Measurements from ENCODE around the gene RGS16. TPM values are rescaled to one million over a fixed set of nuclear protein-coding genes. Genes with fewer than 3 reads are reported as not detected.

Gene RGS16
- total and polyA plus RNA-seq, 7 donors: 0.72 to 22.5 (median 1.8) TPM

DNA sequence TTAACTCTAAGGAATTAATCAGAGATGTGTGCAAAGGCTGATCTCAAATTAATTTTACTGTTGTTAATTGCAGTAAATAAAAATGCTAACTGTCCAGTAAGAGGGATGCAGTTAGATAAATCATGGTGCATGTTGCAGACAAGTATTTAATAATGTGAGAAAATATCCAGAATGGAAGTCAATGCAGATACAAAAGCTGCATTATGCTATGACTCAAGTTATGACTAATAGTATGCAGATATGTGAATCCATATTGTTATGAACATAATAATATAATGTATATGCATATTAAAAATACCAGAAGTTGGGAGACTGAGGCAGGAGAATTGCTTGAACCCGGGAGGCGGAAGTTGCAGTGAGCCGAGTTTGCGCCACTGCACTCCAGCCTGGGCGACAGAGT is 36.6 kb downstream of the RGS16 start:
- no peaks in the 10 kb centered on the region for H3K9me3 ChIP-seq
- ATAC-seq (no peak), DNase-seq (no peak)
- H3K27me3 ChIP-seq (ENCODE audit: insufficient read depth in 3 of 3, low read length in 2 of 3): no peaks in the 10 kb centered on the region
- H3K4me1 ChIP-seq: no peaks in the 10 kb centered on the region
- H3K27ac ChIP-seq: no peak overlapping the region
- 93 to 97% (median 95%) methylated on average over 5 of the region's 5 CpGs for WGBS, 3 donors
- intact Hi-C loops (cut with DNase I): no loop called here
- TF ChIP-seq, protein P1, sequence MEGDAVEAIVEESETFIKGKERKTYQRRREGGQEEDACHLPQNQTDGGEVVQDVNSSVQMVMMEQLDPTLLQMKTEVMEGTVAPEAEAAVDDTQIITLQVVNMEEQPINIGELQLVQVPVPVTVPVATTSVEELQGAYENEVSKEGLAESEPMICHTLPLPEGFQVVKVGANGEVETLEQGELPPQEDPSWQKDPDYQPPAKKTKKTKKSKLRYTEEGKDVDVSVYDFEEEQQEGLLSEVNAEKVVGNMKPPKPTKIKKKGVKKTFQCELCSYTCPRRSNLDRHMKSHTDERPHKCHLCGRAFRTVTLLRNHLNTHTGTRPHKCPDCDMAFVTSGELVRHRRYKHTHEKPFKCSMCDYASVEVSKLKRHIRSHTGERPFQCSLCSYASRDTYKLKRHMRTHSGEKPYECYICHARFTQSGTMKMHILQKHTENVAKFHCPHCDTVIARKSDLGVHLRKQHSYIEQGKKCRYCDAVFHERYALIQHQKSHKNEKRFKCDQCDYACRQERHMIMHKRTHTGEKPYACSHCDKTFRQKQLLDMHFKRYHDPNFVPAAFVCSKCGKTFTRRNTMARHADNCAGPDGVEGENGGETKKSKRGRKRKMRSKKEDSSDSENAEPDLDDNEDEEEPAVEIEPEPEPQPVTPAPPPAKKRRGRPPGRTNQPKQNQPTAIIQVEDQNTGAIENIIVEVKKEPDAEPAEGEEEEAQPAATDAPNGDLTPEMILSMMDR (IDR thresholded peaks at IDR 0.05): no peak
- H3K36me3 ChIP-seq (ENCODE audit: insufficient read depth in 1 of 2, low read depth in 1 of 2): peaks cover 0 to 2% of the 10 kb centered on the region in 2 donors
- H3K4me3 ChIP-seq: no peak overlapping the region

DNA sequence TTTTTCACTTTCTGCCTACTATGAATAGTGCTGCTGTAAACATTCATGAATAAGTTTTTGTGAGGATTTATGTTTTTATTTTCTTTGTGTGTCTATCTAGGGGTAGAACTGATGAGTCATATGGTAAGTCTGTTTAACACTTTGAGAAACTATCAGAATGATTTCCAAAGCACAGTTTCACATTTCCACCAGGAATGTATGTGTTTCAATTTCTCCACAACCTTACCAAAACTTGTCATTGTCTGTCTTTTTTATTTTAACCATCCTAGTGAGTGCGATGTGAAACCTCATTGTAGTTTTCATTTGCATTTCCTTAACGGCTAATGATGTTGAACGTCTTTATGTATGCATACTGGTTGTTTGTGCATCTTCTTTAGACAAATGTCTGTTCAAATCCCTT is 38.7 kb downstream of the RGS16 start:
- Histone ChIP-seq H3K4me3 (no peak overlapping the region), H3K27ac (no peak overlapping the region), H3K9me3 (no peaks in the 10 kb centered on the region), H3K36me3 (ENCODE audit: insufficient read depth in 1 of 2, low read depth in 1 of 2) (no peaks in the 10 kb centered on the region), H3K4me1 (no peaks in the 10 kb centered on the region), H3K27me3 (ENCODE audit: insufficient read depth in 3 of 3, low read length in 2 of 3) (no peaks in the 10 kb centered on the region)
- WGBS, 3 donors: 72 to 94% (median 87%) methylated on average over 3 of the region's 3 CpGs
- DNase-seq (no peak), ATAC-seq (no peak)
- intact Hi-C loops (cut with DNase I): no loop called here
- TF ChIP-seq, protein P1 (IDR thresholded peaks at IDR 0.05): no peak

GRCh38 chr1:182564406-182565004 is 39.7 kb downstream of the RGS16 start:
- Histone ChIP-seq H3K9me3 (no peaks in the 10 kb centered on the region), H3K4me1 (no peaks in the 10 kb centered on the region), H3K4me3 (no peak overlapping the region), H3K27ac (no peak overlapping the region), H3K36me3 (ENCODE audit: insufficient read depth in 1 of 2, low read depth in 1 of 2) (no peaks in the 10 kb centered on the region), H3K27me3 (ENCODE audit: insufficient read depth in 3 of 3, low read length in 2 of 3) (no peaks in the 10 kb centered on the region)
- intact Hi-C loops (cut with DNase I): no loop called here
- TF ChIP-seq, protein P1 (IDR thresholded peaks at IDR 0.05): no peak
- 69 to 80% (median 77%) methylated on average over 2 of the region's 2 CpGs for WGBS, 3 donors
- ATAC-seq (no peak), DNase-seq (no peak)

GRCh38 chr1:182563095-182563494 is 41.1 kb downstream of the RGS16 start:
- Histone ChIP-seq H3K27ac (no peak overlapping the region), H3K36me3 (ENCODE audit: insufficient read depth in 1 of 2, low read depth in 1 of 2) (no peaks in the 10 kb centered on the region), H3K4me3 (no peak overlapping the region), H3K4me1 (no peaks in the 10 kb centered on the region), H3K27me3 (ENCODE audit: insufficient read depth in 3 of 3, low read length in 2 of 3) (no peaks in the 10 kb centered on the region), H3K9me3 (no peaks in the 10 kb centered on the region)
- 90 to 95% (median 94%) methylated on average over 4 of the region's 4 CpGs for WGBS, 3 donors
- intact Hi-C loops (cut with DNase I): no loop called here
- ATAC-seq (no peak), DNase-seq (no peak)
- TF ChIP-seq, protein P1 (IDR thresholded peaks at IDR 0.05): no peak

DNA sequence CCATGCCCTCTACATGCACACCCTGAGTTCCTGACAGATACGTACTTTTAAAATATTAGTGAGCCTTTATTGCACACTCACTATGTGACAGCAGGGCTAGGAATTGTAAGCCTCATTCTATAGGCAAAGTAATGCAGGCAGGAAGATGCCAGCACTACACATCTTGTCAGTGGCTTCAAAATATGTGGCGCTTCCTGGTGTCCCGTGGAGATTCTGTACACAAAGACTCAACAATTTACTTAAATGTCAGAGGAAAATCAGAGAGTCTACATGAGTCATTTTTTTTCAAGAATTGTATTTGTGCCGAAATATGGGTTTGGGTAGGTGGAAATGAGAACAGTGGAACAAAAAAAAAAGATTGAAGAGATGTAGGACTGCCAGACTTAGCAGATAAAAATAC is 42.7 kb downstream of the RGS16 start:
- no peaks in the 10 kb centered on the region for H3K9me3 ChIP-seq
- TF ChIP-seq, protein P1 (IDR thresholded peaks at IDR 0.05): no peak
- no peaks in the 10 kb centered on the region for H3K36me3 ChIP-seq (ENCODE audit: insufficient read depth in 1 of 2, low read depth in 1 of 2)
- H3K27me3 ChIP-seq (ENCODE audit: insufficient read depth in 3 of 3, low read length in 2 of 3): no peaks in the 10 kb centered on the region
- WGBS, 3 donors: 71 to 80% (median 76%) methylated on average over 4 of the region's 4 CpGs
- no peaks in the 10 kb centered on the region for H3K4me1 ChIP-seq
- ATAC-seq (no peak), DNase-seq (no peak)
- no peak overlapping the region for H3K4me3 ChIP-seq
- intact Hi-C loops (cut with DNase I): no loop called here
- H3K27ac ChIP-seq: no peak overlapping the region
